Measurements from ENCODE around the gene GDF15. TPM values are rescaled to one million over a fixed set of nuclear protein-coding genes. Genes with fewer than 3 reads are reported as not detected.
"Not testable (repeated sequence)": the region's sequence is repeated elsewhere in the genome, so short reads cannot be mapped to it uniquely, and the experiment has no call there.

GDF15 gene
- total RNA-seq, 4 donors from 2014 or later, result 1.4 to 2.7 TPM; not detected in 2

GRCh38 chr19:18346091-18346490 is 39.9 kb upstream of the GDF15 start:
- ATAC-seq (no peak), DNase-seq (no peak)
- Histone ChIP-seq H3K27ac (no peak overlapping the region), H3K4me1 (peaks cover 0 to 3% of the 10 kb centered on the region in 2 donors), H3K36me3 (peaks cover 0 to 7% of the 10 kb centered on the region in 2 donors), H3K4me3 (no peak overlapping the region), H3K9me3 (no peaks in the 10 kb centered on the region), H3K27me3 (no peaks in the 10 kb centered on the region)
- in situ Hi-C loops (cut with MboI; ENCODE audit: low sequenced_read_pairs in 4 of 4), result loop anchor here in 1 of 4 donors (10.0 kb wide), 1 partner anchor 59 kb away; no protein-coding TSS in a partner anchor
- intact Hi-C loops (cut with DNase I; ENCODE audit: low total_unique reads), result no loop called here
- TF ChIP-seq POLR2A (IDR thresholded peaks at IDR 0.05), result no peak
- no peak for TF ChIP-seq CTCF (IDR thresholded peaks at IDR 0.05 in 4 of 5, conservative IDR thresholded peaks at IDR 0.05 in 1 of 5)

GRCh38 chr19:18348171-18348570 is 37.8 kb upstream of the GDF15 start:
- Histone ChIP-seq H3K27me3 (no peaks in the 10 kb centered on the region), H3K4me3 (no peak overlapping the region), H3K27ac (no peak overlapping the region), H3K36me3 (peaks cover 0 to 7% of the 10 kb centered on the region in 2 donors), H3K9me3 (no peaks in the 10 kb centered on the region), H3K4me1 (no peaks in the 10 kb centered on the region)
- TF ChIP-seq CTCF (IDR thresholded peaks at IDR 0.05 in 4 of 5, conservative IDR thresholded peaks at IDR 0.05 in 1 of 5) (no peak), POLR2A (IDR thresholded peaks at IDR 0.05) (no peak)
- intact Hi-C loops (cut with DNase I; ENCODE audit: low total_unique reads), result no loop called here
- ATAC-seq (no peak), DNase-seq (no peak)
- in situ Hi-C loops (cut with MboI; ENCODE audit: low sequenced_read_pairs in 4 of 4), result loop anchor here in 1 of 4 donors (10.0 kb wide), 1 partner anchor 57 kb away; no protein-coding TSS in a partner anchor

GRCh38 chr19:18348818-18349339 is 37.1 kb upstream of the GDF15 start:
- intact Hi-C loops (cut with DNase I; ENCODE audit: low total_unique reads), result loop anchor here (1.0 kb wide), 1 partner anchor 61 kb away; no protein-coding TSS in a partner anchor
- not testable (repeated sequence) for DNase-seq

GRCh38 chr19:18349524-18350128 is 36.3 kb upstream of the GDF15 start:
- Histone ChIP-seq H3K9me3 (no peaks in the 10 kb centered on the region), H3K27me3 (no peaks in the 10 kb centered on the region), H3K27ac (no peak overlapping the region), H3K4me1 (peaks cover 2% of the 10 kb centered on the region in 2 donors), H3K4me3 (no peak overlapping the region), H3K36me3 (peaks cover 0 to 7% of the 10 kb centered on the region in 2 donors)
- ATAC-seq (no peak), DNase-seq (peak in 1 of 2 donors; percentile 33)
- intact Hi-C loops (cut with DNase I; ENCODE audit: low total_unique reads) (loop anchor here (1.0 to 5.0 kb wide), 2 partner anchors 43 to 61 kb away; no protein-coding TSS in a partner anchor), in situ Hi-C loops (cut with MboI; ENCODE audit: low sequenced_read_pairs in 4 of 4) (loop anchor here (5.0 to 10.0 kb wide), 2 partner anchors 53 to 55 kb away; no protein-coding TSS in a partner anchor)
- TF ChIP-seq CTCF (IDR thresholded peaks at IDR 0.05 in 4 of 5, conservative IDR thresholded peaks at IDR 0.05 in 1 of 5), result peak; percentile 64 to 76 (median 65)
- TF ChIP-seq POLR2A (IDR thresholded peaks at IDR 0.05), result no peak

More at GRCh38 chr19:18348818-18349339, 37.1 kb upstream of the GDF15 start:
- not testable (repeated sequence) for H3K4me3 ChIP-seq, ATAC-seq, H3K27me3 ChIP-seq, H3K36me3 ChIP-seq, H3K27ac ChIP-seq, H3K9me3 ChIP-seq, H3K4me1 ChIP-seq
- in situ Hi-C loops (cut with MboI; ENCODE audit: low sequenced_read_pairs in 4 of 4), result loop anchor here in 1 of 4 donors (10.0 kb wide), 1 partner anchor 56 kb away; no protein-coding TSS in a partner anchor

GRCh38 chr19:18350490-18350889 is 35.5 kb upstream of the GDF15 start:
- intact Hi-C loops (cut with DNase I; ENCODE audit: low total_unique reads), result loop anchor here (5.0 kb wide), 1 partner anchor 42 kb away; no protein-coding TSS in a partner anchor
- in situ Hi-C loops (cut with MboI; ENCODE audit: low sequenced_read_pairs in 4 of 4), result loop anchor here in 3 of 4 donors (5.0 to 10.0 kb wide), 2 partner anchors 52 to 54 kb away; no protein-coding TSS in a partner anchor
- DNase-seq, result no peak
- H3K27me3 ChIP-seq, result no peaks in the 10 kb centered on the region
- no peak for ATAC-seq
- H3K4me3 ChIP-seq, result no peak overlapping the region
- H3K27ac ChIP-seq, result no peak overlapping the region
- H3K4me1 ChIP-seq, result peaks cover 3% of the 10 kb centered on the region in 2 donors
- no peaks in the 10 kb centered on the region for H3K9me3 ChIP-seq
- peaks cover 0 to 10% of the 10 kb centered on the region in 2 donors for H3K36me3 ChIP-seq
- no peak for TF ChIP-seq POLR2A (IDR thresholded peaks at IDR 0.05)
- TF ChIP-seq CTCF (IDR thresholded peaks at IDR 0.05 in 4 of 5, conservative IDR thresholded peaks at IDR 0.05 in 1 of 5), result no peak
